ENCODE measurements around the gene FURIN.

Gene FURIN

GRCh38 chr15:90864507-90864906, 3.9 kb upstream of the FURIN start:
- H3K36me3 ChIP-seq (ENCODE audit: insufficient read depth, insufficient read length, low read length), result no peaks in the 10 kb centered on the region
- no peaks in the 10 kb centered on the region for H3K9me3 ChIP-seq (ENCODE audit: insufficient read depth, low read length)
- TF ChIP-seq SUZ12 (IDR thresholded peaks at IDR 0.05; ENCODE audit: extremely low read depth, insufficient read depth, insufficient read length) (no peak), YY1 (IDR thresholded peaks at IDR 0.05; ENCODE audit: insufficient read depth, insufficient read length) (no peak), ZNF274 (IDR thresholded peaks at IDR 0.05; ENCODE audit: low read depth, low read length) (no peak)
- no peaks in the 10 kb centered on the region for H3K27me3 ChIP-seq (ENCODE audit: insufficient read depth, insufficient read length)
- no peak for DNase-seq (ENCODE audit: low read depth, low spot score)
- peaks cover 20% of the 10 kb centered on the region for H3K4me1 ChIP-seq (ENCODE audit: insufficient read depth, insufficient read length)
- no peak overlapping the region for H3K9ac ChIP-seq (ENCODE audit: insufficient read length, low read depth)
- no peak overlapping the region for H3K4me3 ChIP-seq (ENCODE audit: insufficient read length, low read depth)

GRCh38 chr15:90865702-90866101, 2.7 kb upstream of the FURIN start:
- no peaks in the 10 kb centered on the region for H3K9me3 ChIP-seq (ENCODE audit: insufficient read depth, low read length)
- H3K4me1 ChIP-seq (ENCODE audit: insufficient read depth, insufficient read length), result peaks cover 23% of the 10 kb centered on the region
- no peak overlapping the region for H3K9ac ChIP-seq (ENCODE audit: insufficient read length, low read depth)
- no peak for DNase-seq (ENCODE audit: low read depth, low spot score)
- H3K36me3 ChIP-seq (ENCODE audit: insufficient read depth, insufficient read length, low read length), result no peaks in the 10 kb centered on the region
- no peaks in the 10 kb centered on the region for H3K27me3 ChIP-seq (ENCODE audit: insufficient read depth, insufficient read length)
- TF ChIP-seq SUZ12 (IDR thresholded peaks at IDR 0.05; ENCODE audit: extremely low read depth, insufficient read depth, insufficient read length) (no peak), YY1 (IDR thresholded peaks at IDR 0.05; ENCODE audit: insufficient read depth, insufficient read length) (no peak), ZNF274 (IDR thresholded peaks at IDR 0.05; ENCODE audit: low read depth, low read length) (no peak)
- H3K4me3 ChIP-seq (ENCODE audit: insufficient read length, low read depth), result no peak overlapping the region

GRCh38 chr15:90866161-90866715, 2.1 kb upstream of the FURIN start:
- DNase-seq (ENCODE audit: low read depth, low spot score), result no peak
- no peaks in the 10 kb centered on the region for H3K36me3 ChIP-seq (ENCODE audit: insufficient read depth, insufficient read length, low read length)
- H3K9ac ChIP-seq (ENCODE audit: insufficient read length, low read depth), result no peak overlapping the region
- H3K4me1 ChIP-seq (ENCODE audit: insufficient read depth, insufficient read length), result peaks cover 21% of the 10 kb centered on the region
- TF ChIP-seq ZNF274 (IDR thresholded peaks at IDR 0.05; ENCODE audit: low read depth, low read length), result no peak
- TF ChIP-seq YY1 (IDR thresholded peaks at IDR 0.05; ENCODE audit: insufficient read depth, insufficient read length), result no peak
- TF ChIP-seq SUZ12 (IDR thresholded peaks at IDR 0.05; ENCODE audit: extremely low read depth, insufficient read depth, insufficient read length), result no peak
- no peaks in the 10 kb centered on the region for H3K9me3 ChIP-seq (ENCODE audit: insufficient read depth, low read length)
- no peak overlapping the region for H3K4me3 ChIP-seq (ENCODE audit: insufficient read length, low read depth)
- H3K27me3 ChIP-seq (ENCODE audit: insufficient read depth, insufficient read length), result no peaks in the 10 kb centered on the region

- H3K4me1 ChIP-seq (ENCODE audit: insufficient read depth, insufficient read length), result peaks cover 21% of the 10 kb centered on the region
- no peak for TF ChIP-seq ZNF274 (IDR thresholded peaks at IDR 0.05; ENCODE audit: low read depth, low read length)
- no peak for TF ChIP-seq YY1 (IDR thresholded peaks at IDR 0.05; ENCODE audit: insufficient read depth, insufficient read length)
- TF ChIP-seq SUZ12 (IDR thresholded peaks at IDR 0.05; ENCODE audit: extremely low read depth, insufficient read depth, insufficient read length), result no peak
- H3K36me3 ChIP-seq (ENCODE audit: insufficient read depth, insufficient read length, low read length), result no peaks in the 10 kb centered on the region
- DNase-seq (ENCODE audit: low read depth, low spot score), result no peak
- no peaks in the 10 kb centered on the region for H3K9me3 ChIP-seq (ENCODE audit: insufficient read depth, low read length)
- H3K4me3 ChIP-seq (ENCODE audit: insufficient read length, low read depth), result no peak overlapping the region
- H3K9ac ChIP-seq (ENCODE audit: insufficient read length, low read depth), result no peak overlapping the region
- no peaks in the 10 kb centered on the region for H3K27me3 ChIP-seq (ENCODE audit: insufficient read depth, insufficient read length)
Measured at GRCh38 chr15:90866800-90867199, 1.6 kb upstream of the FURIN start.

GRCh38 chr15:90869140-90869541, 753 bp downstream of the FURIN start:
- no peak for DNase-seq (ENCODE audit: low read depth, low spot score)
- no peaks in the 10 kb centered on the region for H3K27me3 ChIP-seq (ENCODE audit: insufficient read depth, insufficient read length)
- no peaks in the 10 kb centered on the region for H3K36me3 ChIP-seq (ENCODE audit: insufficient read depth, insufficient read length, low read length)
- peaks cover 35% of the 10 kb centered on the region for H3K4me1 ChIP-seq (ENCODE audit: insufficient read depth, insufficient read length)
- peak overlapping the region; percentile 76 for H3K9ac ChIP-seq (ENCODE audit: insufficient read length, low read depth)
- H3K4me3 ChIP-seq (ENCODE audit: insufficient read length, low read depth), result no peak overlapping the region
- no peaks in the 10 kb centered on the region for H3K9me3 ChIP-seq (ENCODE audit: insufficient read depth, low read length)
- no peak for TF ChIP-seq SUZ12 (IDR thresholded peaks at IDR 0.05; ENCODE audit: extremely low read depth, insufficient read depth, insufficient read length)
- TF ChIP-seq ZNF274 (IDR thresholded peaks at IDR 0.05; ENCODE audit: low read depth, low read length), result no peak
- TF ChIP-seq YY1 (IDR thresholded peaks at IDR 0.05; ENCODE audit: insufficient read depth, insufficient read length), result no peak

- TF ChIP-seq SUZ12 (IDR thresholded peaks at IDR 0.05; ENCODE audit: extremely low read depth, insufficient read depth, insufficient read length) (no peak), YY1 (IDR thresholded peaks at IDR 0.05; ENCODE audit: insufficient read depth, insufficient read length) (peak; percentile 17)
- H3K27me3 ChIP-seq (ENCODE audit: insufficient read depth, insufficient read length), result no peaks in the 10 kb centered on the region
- peaks cover 37% of the 10 kb centered on the region for H3K4me1 ChIP-seq (ENCODE audit: insufficient read depth, insufficient read length)
- H3K9ac ChIP-seq (ENCODE audit: insufficient read length, low read depth), result peak overlapping the region; percentile 76
- no peaks in the 10 kb centered on the region for H3K9me3 ChIP-seq (ENCODE audit: insufficient read depth, low read length)
- no peaks in the 10 kb centered on the region for H3K36me3 ChIP-seq (ENCODE audit: insufficient read depth, insufficient read length, low read length)
- peak; percentile 46 for DNase-seq (ENCODE audit: low read depth, low spot score)
- no peak overlapping the region for H3K4me3 ChIP-seq (ENCODE audit: insufficient read length, low read depth)
Measured at GRCh38 chr15:90869601-90870353, 1.4 kb downstream of the FURIN start.

GRCh38 chr15:90870354-90871138, 2.2 kb downstream of the FURIN start:
- TF ChIP-seq ZNF274 (IDR thresholded peaks at IDR 0.05; ENCODE audit: low read depth, low read length) (no peak), SUZ12 (IDR thresholded peaks at IDR 0.05; ENCODE audit: extremely low read depth, insufficient read depth, insufficient read length) (no peak), YY1 (IDR thresholded peaks at IDR 0.05; ENCODE audit: insufficient read depth, insufficient read length) (no peak)
- DNase-seq (ENCODE audit: low read depth, low spot score), result no peak
- Histone ChIP-seq H3K9ac (ENCODE audit: insufficient read length, low read depth) (peak overlapping the region; percentile 92), H3K27me3 (ENCODE audit: insufficient read depth, insufficient read length) (no peaks in the 10 kb centered on the region), H3K9me3 (ENCODE audit: insufficient read depth, low read length) (no peaks in the 10 kb centered on the region), H3K4me1 (ENCODE audit: insufficient read depth, insufficient read length) (peaks cover 37% of the 10 kb centered on the region), H3K4me3 (ENCODE audit: insufficient read length, low read depth) (peak overlapping the region; percentile 67), H3K36me3 (ENCODE audit: insufficient read depth, insufficient read length, low read length) (peaks cover 5% of the 10 kb centered on the region)

Measured in NT2/D1 (cell line).